Cardiac muscle cell (in vitro differentiated cells and primary cell): ENCODE results near the gene EFCAB11. TPM values are rescaled to one million over a fixed set of nuclear protein-coding genes. Genes with fewer than 3 reads are reported as not detected.

Experiments used
- DNase-seq, 2 donors: peaks; one replicate each; pipeline versions ENCODE4 v3.0.0 to v3.0.0-alpha.2; 2010 to 2017; ENCODE audit warnings: low read depth in 1 of 2, low spot score in 1 of 2
- H3K27ac ChIP-seq: fragments of 200-600 bp; sonication (generic); 2 replicates; pipeline ENCODE4 v1.5.1; 2016
- H3K27me3 ChIP-seq: fragments of 200-600 bp; sonication (generic); 2 replicates; pipeline ENCODE4 v1.6.0; 2016; ENCODE audit warnings: control low read depth
- H3K36me3 ChIP-seq: fragments of 200-600 bp; sonication (generic); 2 replicates; pipeline ENCODE4 v1.5.1; 2016; ENCODE audit warnings: control low read depth
- H3K4me1 ChIP-seq: fragments of 200-600 bp; sonication (generic); 2 replicates; pipeline ENCODE4 v1.8.1; 2017; ENCODE audit warnings: low read depth, mild to moderate bottlenecking, mixed run types
- H3K4me3 ChIP-seq: fragments of 200-600 bp; sonication (generic); 2 replicates; pipeline ENCODE4 v1.5.1; 2016; ENCODE audit warnings: mild to moderate bottlenecking
- H3K9me3 ChIP-seq: fragments of 200-600 bp; sonication (generic); 2 replicates; pipeline ENCODE4 v1.5.1; 2017; ENCODE audit warnings: low read depth, mild to moderate bottlenecking, control low read depth
- polyA plus RNA-seq: library from polyadenylated mRNA; unstranded; fragments of >200 nt; fragmentation: Nextera tagmentation; extraction: Ambion mirVana; gene quantifications from 2 replicates; pipeline ENCODE4 v1.2.1, GENCODE V29; 2016
- total RNA-seq: library from RNA; depleted of rRNA; stranded (reverse); fragments of >200 nt; gene quantifications from 2 replicates; pipeline ENCODE4 v1.2.3, GENCODE V29; 2016
- TF ChIP-seq, protein P1 (sequence below): IDR thresholded peaks from 2 replicates; pipeline ENCODE4 v1.5.1; 2012; ENCODE audit warnings: low read depth, mild to moderate bottlenecking, low read length

Gene EFCAB11
- total and polyA plus RNA-seq, 2 experiments from 2014 or later: 12.3 to 20.3 TPM

DNA sequence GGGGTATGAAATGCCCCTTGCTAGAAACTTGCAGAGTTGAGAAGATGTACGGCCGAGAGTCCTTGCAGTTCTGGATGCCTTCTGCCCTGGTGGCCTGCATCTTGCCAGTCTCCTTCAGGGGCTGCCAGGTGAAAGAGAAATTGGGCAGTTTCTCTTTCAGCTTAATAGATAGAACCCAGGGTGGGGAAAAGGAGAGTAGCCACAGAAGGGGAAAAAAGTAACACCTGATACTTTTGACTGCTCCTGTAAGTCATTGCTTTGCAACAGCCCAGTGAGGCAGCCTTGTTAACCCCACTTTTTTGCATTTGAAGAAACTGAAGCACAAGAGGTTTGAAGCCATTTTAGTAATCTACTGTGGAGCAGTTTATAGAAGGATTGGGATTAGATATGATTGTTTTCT lies 28.8 kb upstream of the EFCAB11 start:
- H3K4me3 ChIP-seq: no peak overlapping the region
- no peak overlapping the region for H3K27ac ChIP-seq
- peaks cover 49% of the 10 kb centered on the region for H3K36me3 ChIP-seq
- TF ChIP-seq, protein P1, sequence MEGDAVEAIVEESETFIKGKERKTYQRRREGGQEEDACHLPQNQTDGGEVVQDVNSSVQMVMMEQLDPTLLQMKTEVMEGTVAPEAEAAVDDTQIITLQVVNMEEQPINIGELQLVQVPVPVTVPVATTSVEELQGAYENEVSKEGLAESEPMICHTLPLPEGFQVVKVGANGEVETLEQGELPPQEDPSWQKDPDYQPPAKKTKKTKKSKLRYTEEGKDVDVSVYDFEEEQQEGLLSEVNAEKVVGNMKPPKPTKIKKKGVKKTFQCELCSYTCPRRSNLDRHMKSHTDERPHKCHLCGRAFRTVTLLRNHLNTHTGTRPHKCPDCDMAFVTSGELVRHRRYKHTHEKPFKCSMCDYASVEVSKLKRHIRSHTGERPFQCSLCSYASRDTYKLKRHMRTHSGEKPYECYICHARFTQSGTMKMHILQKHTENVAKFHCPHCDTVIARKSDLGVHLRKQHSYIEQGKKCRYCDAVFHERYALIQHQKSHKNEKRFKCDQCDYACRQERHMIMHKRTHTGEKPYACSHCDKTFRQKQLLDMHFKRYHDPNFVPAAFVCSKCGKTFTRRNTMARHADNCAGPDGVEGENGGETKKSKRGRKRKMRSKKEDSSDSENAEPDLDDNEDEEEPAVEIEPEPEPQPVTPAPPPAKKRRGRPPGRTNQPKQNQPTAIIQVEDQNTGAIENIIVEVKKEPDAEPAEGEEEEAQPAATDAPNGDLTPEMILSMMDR: no peak
- no peaks in the 10 kb centered on the region for H3K9me3 ChIP-seq
- H3K4me1 ChIP-seq: no peaks in the 10 kb centered on the region
- no peak for DNase-seq
- H3K27me3 ChIP-seq: no peaks in the 10 kb centered on the region

DNA sequence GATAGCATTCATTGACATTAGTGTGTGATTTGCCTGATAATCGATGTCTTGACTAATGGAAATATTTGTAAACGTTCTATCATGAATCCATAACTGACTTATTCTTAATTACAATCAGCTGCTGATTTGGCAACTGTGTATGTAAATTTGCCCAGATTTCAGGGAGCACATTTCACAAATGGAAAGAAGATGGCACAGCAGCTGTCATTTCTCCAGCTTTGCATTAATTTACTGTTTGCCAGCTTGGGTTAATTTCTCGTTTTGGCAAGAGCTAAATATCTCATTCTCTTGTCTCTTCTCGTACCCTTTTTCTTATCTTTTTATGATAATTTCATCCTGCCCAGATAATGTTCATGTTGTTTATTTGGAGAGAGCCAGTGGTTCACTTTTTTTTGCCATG lies 24.1 kb upstream of the EFCAB11 start:
- DNase-seq: no peak
- peaks cover 46% of the 10 kb centered on the region for H3K36me3 ChIP-seq

DNA sequence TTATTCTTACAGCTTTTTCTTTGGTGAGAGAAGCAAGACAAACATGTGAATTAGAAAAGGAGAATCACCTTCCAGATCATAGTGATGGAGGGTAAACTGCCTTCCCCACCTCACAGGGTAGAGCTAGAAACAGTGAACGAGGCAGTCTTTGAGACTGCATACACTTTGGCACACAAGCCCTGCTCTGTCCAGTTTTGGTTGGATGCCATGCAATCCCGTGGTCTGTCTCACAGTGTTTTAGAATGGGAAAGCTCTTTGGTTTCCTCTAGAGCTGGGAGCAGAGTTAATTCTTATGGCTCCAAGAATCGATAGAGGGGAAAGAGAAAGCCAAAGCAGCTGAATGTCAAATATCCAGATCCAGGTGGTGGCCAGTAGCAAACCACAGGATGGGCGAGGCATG lies 23.1 kb upstream of the EFCAB11 start:
- no peaks in the 10 kb centered on the region for H3K9me3 ChIP-seq
- no peak overlapping the region for H3K4me3 ChIP-seq
- TF ChIP-seq, protein P1: no peak
- no peak overlapping the region for H3K27ac ChIP-seq
- DNase-seq: peak in 1 of 2 donors; percentile 3
- peaks cover 51% of the 10 kb centered on the region for H3K36me3 ChIP-seq
- no peaks in the 10 kb centered on the region for H3K4me1 ChIP-seq
- no peaks in the 10 kb centered on the region for H3K27me3 ChIP-seq

More for the DNA sequence above, 24.1 kb upstream of the EFCAB11 start:
- no peak overlapping the region for H3K27ac ChIP-seq
- no peaks in the 10 kb centered on the region for H3K4me1 ChIP-seq
- H3K27me3 ChIP-seq: no peaks in the 10 kb centered on the region
- H3K4me3 ChIP-seq: no peak overlapping the region
- TF ChIP-seq, protein P1: no peak
- H3K9me3 ChIP-seq: no peaks in the 10 kb centered on the region

DNA sequence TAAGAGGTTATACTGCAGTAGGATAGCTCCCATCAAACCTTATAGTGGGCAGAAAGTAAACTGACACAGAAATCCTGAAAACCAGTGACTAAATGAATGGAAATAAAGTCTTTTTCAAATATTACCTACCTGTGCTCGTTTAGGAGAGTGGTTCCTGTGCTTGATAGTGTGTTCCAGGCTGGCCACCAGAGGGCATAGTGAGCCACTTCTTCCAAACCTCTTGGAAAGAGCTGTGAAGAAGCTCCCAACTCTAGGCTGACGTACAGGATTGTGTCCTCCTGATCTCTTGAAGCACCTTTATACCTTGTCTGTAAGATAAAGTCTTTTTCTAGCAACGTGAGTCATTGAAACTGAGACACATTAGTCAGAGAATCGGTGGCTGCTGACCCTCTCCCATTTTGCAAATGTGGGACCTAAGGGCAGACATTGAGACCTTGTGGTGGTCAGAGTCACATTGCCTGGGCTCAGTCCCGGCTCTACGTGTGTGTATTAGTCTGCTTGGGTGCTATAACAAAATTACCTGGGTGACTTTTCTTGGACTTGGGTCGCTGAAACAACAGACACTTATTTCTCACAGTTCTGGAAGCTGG lies 18.8 kb upstream of the EFCAB11 start:
- Histone ChIP-seq H3K36me3 (peaks cover 41% of the 10 kb centered on the region), H3K27me3 (no peaks in the 10 kb centered on the region)
- TF ChIP-seq, protein P1: peak; percentile 90

DNA sequence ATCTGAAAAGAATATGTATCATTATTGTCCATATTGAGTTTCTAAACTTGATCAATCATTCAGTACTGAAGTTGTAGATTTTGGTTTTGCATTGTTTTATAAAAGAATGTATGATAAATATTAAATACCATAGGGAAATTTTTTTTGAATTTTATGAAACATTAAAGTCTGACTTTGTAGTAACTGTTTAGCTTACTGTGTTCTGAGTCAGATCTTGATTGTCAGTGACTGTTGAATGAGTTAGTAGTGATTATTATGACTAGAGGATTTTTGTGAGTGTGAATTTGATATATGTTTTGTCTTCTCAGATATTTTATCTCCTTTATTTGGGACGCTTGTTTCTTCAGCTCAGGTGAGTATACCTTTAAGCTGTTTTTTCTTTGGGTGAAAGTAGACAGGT lies 11.3 kb upstream of the EFCAB11 start:
- H3K4me1 ChIP-seq: peaks cover 12% of the 10 kb centered on the region
- H3K36me3 ChIP-seq: peaks cover 24% of the 10 kb centered on the region
- H3K9me3 ChIP-seq: no peaks in the 10 kb centered on the region
- DNase-seq: no peak
- TF ChIP-seq, protein P1: no peak
- H3K4me3 ChIP-seq: no peak overlapping the region
- H3K27me3 ChIP-seq: no peaks in the 10 kb centered on the region
- H3K27ac ChIP-seq: no peak overlapping the region

More for the DNA sequence above, 18.8 kb upstream of the EFCAB11 start:
- H3K27ac ChIP-seq: no peak overlapping the region
- DNase-seq: peak; percentile 77 to 82
- H3K4me3 ChIP-seq: no peak overlapping the region
- no peaks in the 10 kb centered on the region for H3K4me1 ChIP-seq
- H3K9me3 ChIP-seq: no peaks in the 10 kb centered on the region
